Measurements from ENCODE around the gene EGR2. TPM values are rescaled to one million over a fixed set of nuclear protein-coding genes. Genes with fewer than 3 reads are reported as not detected.
"Not testable (repeated sequence)": the region's sequence is repeated elsewhere in the genome, so short reads cannot be mapped to it uniquely, and the experiment has no call there.

EGR2 gene
- total RNA-seq, 1 experiment from 2014 or later = 0.41 TPM

DNA sequence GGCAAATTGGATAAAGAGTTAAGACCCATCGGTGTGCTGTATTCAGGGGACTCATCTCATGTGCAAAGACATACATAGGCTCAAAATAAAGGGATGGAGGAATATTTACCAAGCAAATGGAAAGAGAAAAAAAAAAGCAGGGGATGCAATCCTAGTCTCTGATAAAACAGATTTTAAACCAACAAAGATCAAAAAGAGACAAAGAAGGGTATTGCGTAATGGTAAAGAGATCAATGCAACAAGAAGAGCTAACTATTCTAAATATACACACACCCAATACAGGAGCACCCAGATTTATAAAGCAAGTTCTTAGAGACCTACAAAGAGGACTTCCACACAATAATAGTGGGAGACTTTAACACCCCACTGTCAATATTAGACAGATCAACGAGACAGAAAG is 31.6 kb downstream of the EGR2 start:
- not testable (repeated sequence) for H2AFZ ChIP-seq (ENCODE audit: low read length); H3K9ac ChIP-seq (ENCODE audit: low read length); H3K36me3 ChIP-seq (ENCODE audit: insufficient read depth, low read length); H3K4me2 ChIP-seq (ENCODE audit: low read depth, low read length, poor library complexity, severe bottlenecking); H3K27ac ChIP-seq (ENCODE audit: low read length); H3K79me2 ChIP-seq (ENCODE audit: low read length); H3K9me2 ChIP-seq (replicated peaks; ENCODE audit: insufficient read depth, low read length); DNase-seq; H4K20me1 ChIP-seq (ENCODE audit: insufficient read depth, low read depth, low read length); H3K9me3 ChIP-seq (ENCODE audit: low read length); H3K4me3 ChIP-seq (ENCODE audit: low read length); H3K4me1 ChIP-seq (ENCODE audit: low read length); H3K27me3 ChIP-seq (ENCODE audit: low read length)

DNA sequence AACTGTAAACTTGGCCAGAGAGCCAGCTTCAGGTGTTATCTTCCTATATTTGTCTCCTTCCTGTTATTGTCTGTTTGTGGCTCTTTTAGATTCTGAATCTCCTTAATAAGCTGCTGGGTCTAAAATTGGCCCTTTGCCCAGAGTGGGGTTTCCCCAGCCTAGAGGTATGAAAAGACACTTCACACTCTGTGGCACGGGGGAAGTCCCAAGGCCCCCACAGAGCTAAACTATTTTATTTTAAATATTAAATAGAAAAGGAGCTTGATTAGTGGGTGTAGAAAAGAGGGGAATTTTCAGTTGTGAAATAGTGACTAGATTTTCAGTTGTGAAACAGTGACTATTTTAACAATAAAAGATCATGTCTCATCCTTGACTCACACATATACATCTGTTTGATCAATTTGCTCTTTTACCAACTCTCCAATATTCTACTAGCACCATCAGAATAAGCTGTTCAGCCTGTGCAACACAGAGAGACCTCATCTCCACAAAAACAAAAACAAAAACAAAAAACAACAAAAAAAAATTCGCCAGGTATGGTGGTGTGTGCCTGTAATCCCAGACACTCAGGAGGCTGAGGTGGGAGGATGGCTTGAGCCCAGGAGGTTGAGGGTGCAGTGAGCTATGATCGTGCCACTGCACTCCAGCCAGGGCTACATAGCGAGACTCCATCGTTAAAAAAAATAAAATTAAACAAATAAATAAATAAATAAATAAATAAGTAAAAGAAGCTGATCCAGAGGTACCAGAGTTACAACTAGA is 36.5 kb downstream of the EGR2 start:
- no peaks in the 10 kb centered on the region for H3K4me1 ChIP-seq (ENCODE audit: low read length)
- H3K9ac ChIP-seq (ENCODE audit: low read length) = no peak overlapping the region
- no peaks in the 10 kb centered on the region for H3K36me3 ChIP-seq (ENCODE audit: insufficient read depth, low read length)
- DNase-seq = no peak
- no peaks in the 10 kb centered on the region for H3K9me2 ChIP-seq (replicated peaks; ENCODE audit: insufficient read depth, low read length)
- no peak overlapping the region for H3K27ac ChIP-seq (ENCODE audit: low read length)
- H3K4me2 ChIP-seq (ENCODE audit: low read depth, low read length, poor library complexity, severe bottlenecking) = no peak overlapping the region
- no peaks in the 10 kb centered on the region for H3K9me3 ChIP-seq (ENCODE audit: low read length)
- no peak overlapping the region for H3K4me3 ChIP-seq (ENCODE audit: low read length)
- H2AFZ ChIP-seq (ENCODE audit: low read length) = no peak overlapping the region
- no peaks in the 10 kb centered on the region for H4K20me1 ChIP-seq (ENCODE audit: insufficient read depth, low read depth, low read length)
- H3K27me3 ChIP-seq (ENCODE audit: low read length) = no peaks in the 10 kb centered on the region
- H3K79me2 ChIP-seq (ENCODE audit: low read length) = no peaks in the 10 kb centered on the region

DNA sequence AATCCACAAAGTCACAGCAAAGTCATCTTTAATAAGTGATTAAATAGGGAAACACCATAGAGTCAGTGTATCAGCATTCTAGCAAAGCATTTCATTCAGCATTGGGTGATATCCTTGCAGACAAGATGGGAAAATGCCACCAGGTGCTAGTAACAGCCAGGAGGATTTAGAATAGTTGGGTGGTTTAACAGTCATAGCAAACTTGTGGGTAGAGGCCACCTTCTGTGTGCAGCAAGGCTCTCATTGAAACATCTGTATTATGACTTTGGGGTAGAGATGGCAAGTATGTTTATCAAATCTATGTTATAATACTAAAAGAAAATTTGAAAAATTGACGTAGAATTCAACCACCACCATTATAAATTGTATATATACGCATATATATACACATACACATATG is 38.0 kb downstream of the EGR2 start:
- Histone ChIP-seq H2AFZ (ENCODE audit: low read length) (no peak overlapping the region), H3K4me3 (ENCODE audit: low read length) (no peak overlapping the region), H4K20me1 (ENCODE audit: insufficient read depth, low read depth, low read length) (no peaks in the 10 kb centered on the region)

DNA sequence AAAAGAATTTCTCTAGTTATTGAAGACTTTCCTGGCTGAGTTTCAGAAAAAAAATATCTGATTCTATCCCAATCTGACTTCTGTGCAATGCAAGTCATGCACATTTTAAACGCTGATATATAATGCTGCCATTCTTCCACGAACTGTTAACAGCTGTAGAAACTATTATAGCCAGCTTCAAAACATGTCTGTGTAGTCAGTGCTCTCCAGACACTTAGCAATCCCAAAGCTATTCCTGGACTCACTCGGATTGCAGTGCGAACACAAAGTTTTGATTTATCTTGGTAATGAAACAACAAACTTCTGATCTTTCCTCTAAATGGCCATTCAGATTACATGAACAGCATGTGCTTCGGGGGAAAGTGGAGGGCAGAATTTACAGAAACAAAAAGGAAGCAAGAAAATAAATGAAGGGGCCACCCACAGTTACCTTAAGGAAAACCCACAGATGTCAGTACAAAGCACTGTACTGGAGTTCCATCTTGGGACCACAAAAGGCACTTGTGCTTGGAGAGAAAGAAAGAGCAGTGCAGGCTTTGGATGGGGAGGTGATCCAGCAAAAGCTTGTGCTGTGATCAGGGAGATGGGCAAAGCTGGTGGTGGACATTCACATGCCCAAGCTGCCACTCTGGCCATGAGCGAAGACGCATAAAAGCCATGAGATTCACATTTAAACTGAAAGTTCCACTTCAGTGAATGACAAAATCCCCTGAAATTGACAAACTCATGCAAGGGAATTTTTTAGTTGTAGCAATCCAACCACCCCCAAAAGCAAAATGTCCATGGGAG is 43.8 kb downstream of the EGR2 start:
- H3K27ac ChIP-seq (ENCODE audit: low read length) = no peak overlapping the region
- no peaks in the 10 kb centered on the region for H3K79me2 ChIP-seq (ENCODE audit: low read length)
- H3K9me3 ChIP-seq (ENCODE audit: low read length) = no peaks in the 10 kb centered on the region
- H2AFZ ChIP-seq (ENCODE audit: low read length) = no peak overlapping the region
- DNase-seq = no peak
- H3K9me2 ChIP-seq (replicated peaks; ENCODE audit: insufficient read depth, low read length) = no peaks in the 10 kb centered on the region
- no peaks in the 10 kb centered on the region for H3K4me1 ChIP-seq (ENCODE audit: low read length)
- H3K4me2 ChIP-seq (ENCODE audit: low read depth, low read length, poor library complexity, severe bottlenecking) = no peak overlapping the region
- no peaks in the 10 kb centered on the region for H3K36me3 ChIP-seq (ENCODE audit: insufficient read depth, low read length)
- no peaks in the 10 kb centered on the region for H4K20me1 ChIP-seq (ENCODE audit: insufficient read depth, low read depth, low read length)
- no peak overlapping the region for H3K9ac ChIP-seq (ENCODE audit: low read length)
- no peak overlapping the region for H3K4me3 ChIP-seq (ENCODE audit: low read length)
- H3K27me3 ChIP-seq (ENCODE audit: low read length) = no peaks in the 10 kb centered on the region

More for the DNA sequence above, 38.0 kb downstream of the EGR2 start:
- H3K9me3 ChIP-seq (ENCODE audit: low read length) = no peaks in the 10 kb centered on the region
- no peaks in the 10 kb centered on the region for H3K27me3 ChIP-seq (ENCODE audit: low read length)
- H3K4me1 ChIP-seq (ENCODE audit: low read length) = no peaks in the 10 kb centered on the region
- H3K4me2 ChIP-seq (ENCODE audit: low read depth, low read length, poor library complexity, severe bottlenecking) = no peak overlapping the region
- H3K9me2 ChIP-seq (replicated peaks; ENCODE audit: insufficient read depth, low read length) = no peaks in the 10 kb centered on the region
- no peak overlapping the region for H3K27ac ChIP-seq (ENCODE audit: low read length)
- H3K79me2 ChIP-seq (ENCODE audit: low read length) = no peaks in the 10 kb centered on the region
- no peak overlapping the region for H3K9ac ChIP-seq (ENCODE audit: low read length)
- H3K36me3 ChIP-seq (ENCODE audit: insufficient read depth, low read length) = no peaks in the 10 kb centered on the region
- no peak for DNase-seq

DNA sequence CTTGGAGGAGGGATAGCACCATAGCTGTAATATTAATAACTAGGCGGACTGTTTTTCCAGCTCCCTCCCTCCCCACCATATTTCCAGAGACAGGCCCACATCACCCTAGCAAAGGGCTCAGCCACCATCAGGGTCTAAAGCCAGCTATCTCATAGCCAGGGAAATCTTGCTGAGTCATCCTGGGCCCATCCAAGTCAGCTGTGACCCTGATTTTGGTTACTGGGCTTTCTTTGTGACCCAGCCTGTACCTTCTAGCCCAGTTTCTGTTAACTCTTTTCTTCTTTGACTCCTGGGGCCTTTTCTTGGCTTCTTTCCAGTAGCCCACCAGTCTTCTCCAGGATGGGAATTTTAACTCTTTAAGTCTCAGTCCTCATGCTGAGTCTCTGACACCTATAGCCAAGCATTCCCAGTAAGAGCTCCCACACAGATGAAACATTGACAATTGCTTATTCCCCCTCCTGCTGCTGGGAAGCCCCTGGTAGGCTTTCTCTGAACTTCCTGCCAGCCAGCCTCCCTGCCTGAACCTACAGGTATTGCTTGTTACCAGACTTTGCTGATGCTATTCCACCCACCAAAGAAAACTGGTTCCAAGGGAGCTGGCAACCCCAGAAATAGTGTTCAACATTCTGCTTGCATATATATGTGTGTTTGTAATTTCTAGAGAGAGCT is 46.5 kb downstream of the EGR2 start:
- Histone ChIP-seq H3K79me2 (ENCODE audit: low read length) (no peaks in the 10 kb centered on the region), H2AFZ (ENCODE audit: low read length) (no peak overlapping the region), H3K36me3 (ENCODE audit: insufficient read depth, low read length) (no peaks in the 10 kb centered on the region), H3K4me1 (ENCODE audit: low read length) (no peaks in the 10 kb centered on the region), H3K9ac (ENCODE audit: low read length) (no peak overlapping the region), H4K20me1 (ENCODE audit: insufficient read depth, low read depth, low read length) (no peaks in the 10 kb centered on the region), H3K9me3 (ENCODE audit: low read length) (no peaks in the 10 kb centered on the region), H3K4me3 (ENCODE audit: low read length) (no peak overlapping the region), H3K27me3 (ENCODE audit: low read length) (no peaks in the 10 kb centered on the region), H3K27ac (ENCODE audit: low read length) (no peak overlapping the region), H3K4me2 (ENCODE audit: low read depth, low read length, poor library complexity, severe bottlenecking) (no peak overlapping the region), H3K9me2 (replicated peaks; ENCODE audit: insufficient read depth, low read length) (no peaks in the 10 kb centered on the region)
- DNase-seq = no peak

DNA sequence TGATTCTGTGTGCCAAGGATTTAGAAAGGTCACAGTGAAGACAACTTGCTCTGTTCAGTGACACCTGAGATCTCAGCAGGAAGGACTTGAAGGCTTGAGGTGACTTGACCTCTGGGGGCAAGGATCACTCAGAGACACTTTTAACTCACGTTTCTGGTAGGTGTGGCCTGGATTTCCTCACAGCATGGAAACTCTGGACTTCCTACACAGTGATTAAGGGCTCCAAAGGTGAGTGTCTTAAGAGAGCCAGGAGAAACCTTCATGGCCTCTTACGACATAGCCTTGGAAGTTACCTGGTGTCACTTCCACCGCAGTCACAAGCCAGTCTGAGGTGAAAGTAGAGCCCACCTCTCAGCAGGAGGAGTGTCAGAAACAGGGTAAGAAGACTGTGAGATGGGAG is 49.8 kb downstream of the EGR2 start:
- Histone ChIP-seq H3K9me3 (ENCODE audit: low read length) (no peaks in the 10 kb centered on the region), H4K20me1 (ENCODE audit: insufficient read depth, low read depth, low read length) (no peaks in the 10 kb centered on the region), H3K79me2 (ENCODE audit: low read length) (no peaks in the 10 kb centered on the region), H3K36me3 (ENCODE audit: insufficient read depth, low read length) (no peaks in the 10 kb centered on the region), H3K4me1 (ENCODE audit: low read length) (no peaks in the 10 kb centered on the region), H3K27me3 (ENCODE audit: low read length) (no peaks in the 10 kb centered on the region), H3K9ac (ENCODE audit: low read length) (no peak overlapping the region), H3K4me2 (ENCODE audit: low read depth, low read length, poor library complexity, severe bottlenecking) (no peak overlapping the region), H3K9me2 (replicated peaks; ENCODE audit: insufficient read depth, low read length) (no peaks in the 10 kb centered on the region), H2AFZ (ENCODE audit: low read length) (no peak overlapping the region), H3K4me3 (ENCODE audit: low read length) (no peak overlapping the region), H3K27ac (ENCODE audit: low read length) (no peak overlapping the region)
- no peak for DNase-seq

DNA sequence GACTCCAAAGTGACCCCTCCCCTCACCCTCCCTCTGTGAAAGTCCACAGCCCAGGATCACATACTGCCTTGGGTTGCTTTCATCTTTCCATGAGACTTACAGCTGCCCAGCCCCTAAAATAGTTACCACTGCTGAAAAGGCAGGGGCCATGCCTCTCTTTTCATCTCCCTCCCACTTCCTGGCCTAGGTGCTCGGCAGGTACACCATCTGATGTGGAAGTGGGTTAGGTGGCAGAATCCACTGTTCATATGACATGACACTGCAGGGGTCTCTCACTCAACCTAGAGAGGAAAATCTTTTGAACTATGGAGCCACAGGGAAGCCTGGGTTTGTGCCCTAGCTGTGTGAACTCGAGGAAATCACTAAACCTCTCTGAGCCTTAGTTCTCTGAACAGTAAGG is 50.4 kb downstream of the EGR2 start:
- H4K20me1 ChIP-seq (ENCODE audit: insufficient read depth, low read depth, low read length) = no peaks in the 10 kb centered on the region
- no peak overlapping the region for H3K4me2 ChIP-seq (ENCODE audit: low read depth, low read length, poor library complexity, severe bottlenecking)
- no peak overlapping the region for H3K4me3 ChIP-seq (ENCODE audit: low read length)
- no peak overlapping the region for H3K27ac ChIP-seq (ENCODE audit: low read length)
- H3K9me3 ChIP-seq (ENCODE audit: low read length) = no peaks in the 10 kb centered on the region
- H2AFZ ChIP-seq (ENCODE audit: low read length) = no peak overlapping the region
- no peaks in the 10 kb centered on the region for H3K4me1 ChIP-seq (ENCODE audit: low read length)
- DNase-seq = no peak
- no peaks in the 10 kb centered on the region for H3K36me3 ChIP-seq (ENCODE audit: insufficient read depth, low read length)
- no peak overlapping the region for H3K9ac ChIP-seq (ENCODE audit: low read length)
- H3K9me2 ChIP-seq (replicated peaks; ENCODE audit: insufficient read depth, low read length) = no peaks in the 10 kb centered on the region
- H3K79me2 ChIP-seq (ENCODE audit: low read length) = no peaks in the 10 kb centered on the region
- H3K27me3 ChIP-seq (ENCODE audit: low read length) = no peaks in the 10 kb centered on the region

DNA sequence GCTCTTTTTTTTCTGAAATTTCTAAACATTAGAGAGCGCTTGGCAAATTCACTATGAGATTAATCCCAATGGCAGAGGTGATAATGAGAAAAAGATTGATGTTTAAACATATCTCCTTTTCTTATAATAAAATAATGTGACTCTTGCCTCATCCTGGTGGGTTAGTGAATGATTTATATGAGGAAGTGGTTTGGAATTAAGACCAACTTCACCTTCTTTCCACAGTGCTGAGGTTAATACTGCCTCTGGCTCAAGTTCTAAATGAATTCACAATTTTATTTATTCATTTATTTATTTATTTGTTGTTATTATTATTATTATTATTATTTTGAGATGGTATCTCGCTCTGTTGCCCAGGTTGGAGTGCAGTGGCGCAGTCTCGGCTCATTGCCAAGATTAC is 52.2 kb downstream of the EGR2 start:
- Histone ChIP-seq H3K79me2 (ENCODE audit: low read length) (no peaks in the 10 kb centered on the region), H3K9me2 (replicated peaks; ENCODE audit: insufficient read depth, low read length) (no peaks in the 10 kb centered on the region), H3K9me3 (ENCODE audit: low read length) (no peaks in the 10 kb centered on the region), H3K4me2 (ENCODE audit: low read depth, low read length, poor library complexity, severe bottlenecking) (no peak overlapping the region), H3K9ac (ENCODE audit: low read length) (no peak overlapping the region), H2AFZ (ENCODE audit: low read length) (no peak overlapping the region), H3K36me3 (ENCODE audit: insufficient read depth, low read length) (no peaks in the 10 kb centered on the region), H3K4me3 (ENCODE audit: low read length) (no peak overlapping the region), H3K4me1 (ENCODE audit: low read length) (no peaks in the 10 kb centered on the region), H3K27ac (ENCODE audit: low read length) (no peak overlapping the region), H4K20me1 (ENCODE audit: insufficient read depth, low read depth, low read length) (no peaks in the 10 kb centered on the region), H3K27me3 (ENCODE audit: low read length) (no peaks in the 10 kb centered on the region)
- no peak for DNase-seq
